Lower leg skin (tissue), 4 donors: Measurements from ENCODE around the gene GIMAP2. TPM values are rescaled to one million over a fixed set of nuclear protein-coding genes. Genes with fewer than 3 reads are reported as not detected.

Experiments
- DNase-seq, 2 donors: peaks; one replicate each; pipeline ENCODE4 v3.0.0-alpha.2; 2019; ENCODE audit warnings: low spot score in 2 of 2
- H3K4me3 ChIP-seq: fragments of 200-600 bp; sonication (generic); 2 replicates; pipeline ENCODE4 v1.5.1; 2017; ENCODE audit warnings: mild to moderate bottlenecking, low read depth; ENCODE audit not compliant: poor library complexity, severe bottlenecking
- CTCF ChIP-seq, 3 donors: fragments of 450-650 bp; IDR thresholded peaks; one replicate each; pipeline ENCODE4 v1.5.1; 2016; ENCODE audit warnings: antibody characterized with exemption in 3 of 3, mild to moderate bottlenecking in 3 of 3, moderate library complexity in 2 of 3
- POLR2A ChIP-seq, 2 donors: fragments of 450-650 bp; IDR thresholded peaks; one replicate each; pipeline ENCODE4 v1.6.1; 2016 to 2017; ENCODE audit warnings: antibody characterized with exemption in 2 of 2, mild to moderate bottlenecking in 1 of 2, moderate library complexity in 1 of 2
- WGBS, 2 donors: methylation state at CpG; one replicate each; pipeline ENCODE4 v1.1.5; 2018; 5-methylcytosine and 5-hydroxymethylcytosine counted together
- intact Hi-C: fragments of 100-400 bp; cut with DNase I; formaldehyde crosslinking; loops from one replicate; pipeline ENCODE4 v1.15.0; 2023; ENCODE audit warnings: low total_unique reads
- total RNA-seq, 4 donors: library from RNA; depleted of rRNA; stranded (reverse); fragments of >200 nt; gene quantifications; one replicate each; pipeline ENCODE4 v1.1.0, GENCODE V29; 2016

GIMAP2 gene
- total RNA-seq, 4 donors from 2014 or later, result 0.53 to 7.2 (median 5.0) TPM

GRCh38 chr7:150737265-150738055 is 52.0 kb downstream of the GIMAP2 start, which contains the start of gene GIMAP5:
Gene GIMAP5, plus strand, starts transcription at chr7:150737418. Its CDS starts 3,467 bp downstream, at chr7:150740885.
- peak within 1 kb of the TSS; percentile 10 for H3K4me3 ChIP-seq
- no peak for DNase-seq
- no peak for TF ChIP-seq CTCF (IDR thresholded peaks at IDR 0.05)
- TF ChIP-seq POLR2A (IDR thresholded peaks at IDR 0.05), result no peak
- 31 to 54% methylated on average over 14 of the region's 14 CpGs for WGBS, 2 donors
- intact Hi-C loops, result loop anchor here (10.0 kb wide), 1 partner anchor 293 kb away; no protein-coding TSS in a partner anchor

- peak overlapping the region; percentile 10 for H3K4me3 ChIP-seq
- WGBS, 2 donors, result 60 to 67% methylated on average over 5 of the region's 5 CpGs
- no peak for DNase-seq
- TF ChIP-seq CTCF (IDR thresholded peaks at IDR 0.05), result no peak
- intact Hi-C loops, result loop anchor here (10.0 kb wide), 1 partner anchor 293 kb away; no protein-coding TSS in a partner anchor
Observed at GRCh38 chr7:150738092-150738491, 52.6 kb downstream of the GIMAP2 start.

- TF ChIP-seq POLR2A (IDR thresholded peaks at IDR 0.05) (no peak), CTCF (IDR thresholded peaks at IDR 0.05) (no peak)
- intact Hi-C loops, result loop anchor here (10.0 kb wide), 1 partner anchor 294 kb away; no protein-coding TSS in a partner anchor
- no peak for DNase-seq
- WGBS, 2 donors, result 56% methylated on average over 5 of the region's 5 CpGs
- no peak overlapping the region for H3K4me3 ChIP-seq
Observed at GRCh38 chr7:150738591-150739001, 53.1 kb downstream of the GIMAP2 start.

GRCh38 chr7:150739033-150739432 is 53.5 kb downstream of the GIMAP2 start:
- TF ChIP-seq CTCF (IDR thresholded peaks at IDR 0.05), result no peak
- TF ChIP-seq POLR2A (IDR thresholded peaks at IDR 0.05), result no peak
- no peak for DNase-seq
- intact Hi-C loops, result loop anchor here (10.0 kb wide), 1 partner anchor 294 kb away; no protein-coding TSS in a partner anchor
- no peak overlapping the region for H3K4me3 ChIP-seq

GRCh38 chr7:150740053-150740452 is 54.5 kb downstream of the GIMAP2 start:
- WGBS, 2 donors, result 79% methylated on average over 10 of the region's 10 CpGs
- H3K4me3 ChIP-seq, result no peak overlapping the region
- TF ChIP-seq CTCF (IDR thresholded peaks at IDR 0.05) (no peak), POLR2A (IDR thresholded peaks at IDR 0.05) (no peak)
- intact Hi-C loops, result no loop called here
- DNase-seq, result no peak
